ENCODE data around the gene HSBP1. TPM values are rescaled to one million over a fixed set of nuclear protein-coding genes. Genes with fewer than 3 reads are reported as not detected.

The HSBP1 gene
- total and polyA plus RNA-seq, 2 of the 8 experiments (the other 6 are each of a cell fraction or from before 2014, with no cell fraction given) = 78.4 to 219 TPM

- TF ChIP-seq, protein P1, sequence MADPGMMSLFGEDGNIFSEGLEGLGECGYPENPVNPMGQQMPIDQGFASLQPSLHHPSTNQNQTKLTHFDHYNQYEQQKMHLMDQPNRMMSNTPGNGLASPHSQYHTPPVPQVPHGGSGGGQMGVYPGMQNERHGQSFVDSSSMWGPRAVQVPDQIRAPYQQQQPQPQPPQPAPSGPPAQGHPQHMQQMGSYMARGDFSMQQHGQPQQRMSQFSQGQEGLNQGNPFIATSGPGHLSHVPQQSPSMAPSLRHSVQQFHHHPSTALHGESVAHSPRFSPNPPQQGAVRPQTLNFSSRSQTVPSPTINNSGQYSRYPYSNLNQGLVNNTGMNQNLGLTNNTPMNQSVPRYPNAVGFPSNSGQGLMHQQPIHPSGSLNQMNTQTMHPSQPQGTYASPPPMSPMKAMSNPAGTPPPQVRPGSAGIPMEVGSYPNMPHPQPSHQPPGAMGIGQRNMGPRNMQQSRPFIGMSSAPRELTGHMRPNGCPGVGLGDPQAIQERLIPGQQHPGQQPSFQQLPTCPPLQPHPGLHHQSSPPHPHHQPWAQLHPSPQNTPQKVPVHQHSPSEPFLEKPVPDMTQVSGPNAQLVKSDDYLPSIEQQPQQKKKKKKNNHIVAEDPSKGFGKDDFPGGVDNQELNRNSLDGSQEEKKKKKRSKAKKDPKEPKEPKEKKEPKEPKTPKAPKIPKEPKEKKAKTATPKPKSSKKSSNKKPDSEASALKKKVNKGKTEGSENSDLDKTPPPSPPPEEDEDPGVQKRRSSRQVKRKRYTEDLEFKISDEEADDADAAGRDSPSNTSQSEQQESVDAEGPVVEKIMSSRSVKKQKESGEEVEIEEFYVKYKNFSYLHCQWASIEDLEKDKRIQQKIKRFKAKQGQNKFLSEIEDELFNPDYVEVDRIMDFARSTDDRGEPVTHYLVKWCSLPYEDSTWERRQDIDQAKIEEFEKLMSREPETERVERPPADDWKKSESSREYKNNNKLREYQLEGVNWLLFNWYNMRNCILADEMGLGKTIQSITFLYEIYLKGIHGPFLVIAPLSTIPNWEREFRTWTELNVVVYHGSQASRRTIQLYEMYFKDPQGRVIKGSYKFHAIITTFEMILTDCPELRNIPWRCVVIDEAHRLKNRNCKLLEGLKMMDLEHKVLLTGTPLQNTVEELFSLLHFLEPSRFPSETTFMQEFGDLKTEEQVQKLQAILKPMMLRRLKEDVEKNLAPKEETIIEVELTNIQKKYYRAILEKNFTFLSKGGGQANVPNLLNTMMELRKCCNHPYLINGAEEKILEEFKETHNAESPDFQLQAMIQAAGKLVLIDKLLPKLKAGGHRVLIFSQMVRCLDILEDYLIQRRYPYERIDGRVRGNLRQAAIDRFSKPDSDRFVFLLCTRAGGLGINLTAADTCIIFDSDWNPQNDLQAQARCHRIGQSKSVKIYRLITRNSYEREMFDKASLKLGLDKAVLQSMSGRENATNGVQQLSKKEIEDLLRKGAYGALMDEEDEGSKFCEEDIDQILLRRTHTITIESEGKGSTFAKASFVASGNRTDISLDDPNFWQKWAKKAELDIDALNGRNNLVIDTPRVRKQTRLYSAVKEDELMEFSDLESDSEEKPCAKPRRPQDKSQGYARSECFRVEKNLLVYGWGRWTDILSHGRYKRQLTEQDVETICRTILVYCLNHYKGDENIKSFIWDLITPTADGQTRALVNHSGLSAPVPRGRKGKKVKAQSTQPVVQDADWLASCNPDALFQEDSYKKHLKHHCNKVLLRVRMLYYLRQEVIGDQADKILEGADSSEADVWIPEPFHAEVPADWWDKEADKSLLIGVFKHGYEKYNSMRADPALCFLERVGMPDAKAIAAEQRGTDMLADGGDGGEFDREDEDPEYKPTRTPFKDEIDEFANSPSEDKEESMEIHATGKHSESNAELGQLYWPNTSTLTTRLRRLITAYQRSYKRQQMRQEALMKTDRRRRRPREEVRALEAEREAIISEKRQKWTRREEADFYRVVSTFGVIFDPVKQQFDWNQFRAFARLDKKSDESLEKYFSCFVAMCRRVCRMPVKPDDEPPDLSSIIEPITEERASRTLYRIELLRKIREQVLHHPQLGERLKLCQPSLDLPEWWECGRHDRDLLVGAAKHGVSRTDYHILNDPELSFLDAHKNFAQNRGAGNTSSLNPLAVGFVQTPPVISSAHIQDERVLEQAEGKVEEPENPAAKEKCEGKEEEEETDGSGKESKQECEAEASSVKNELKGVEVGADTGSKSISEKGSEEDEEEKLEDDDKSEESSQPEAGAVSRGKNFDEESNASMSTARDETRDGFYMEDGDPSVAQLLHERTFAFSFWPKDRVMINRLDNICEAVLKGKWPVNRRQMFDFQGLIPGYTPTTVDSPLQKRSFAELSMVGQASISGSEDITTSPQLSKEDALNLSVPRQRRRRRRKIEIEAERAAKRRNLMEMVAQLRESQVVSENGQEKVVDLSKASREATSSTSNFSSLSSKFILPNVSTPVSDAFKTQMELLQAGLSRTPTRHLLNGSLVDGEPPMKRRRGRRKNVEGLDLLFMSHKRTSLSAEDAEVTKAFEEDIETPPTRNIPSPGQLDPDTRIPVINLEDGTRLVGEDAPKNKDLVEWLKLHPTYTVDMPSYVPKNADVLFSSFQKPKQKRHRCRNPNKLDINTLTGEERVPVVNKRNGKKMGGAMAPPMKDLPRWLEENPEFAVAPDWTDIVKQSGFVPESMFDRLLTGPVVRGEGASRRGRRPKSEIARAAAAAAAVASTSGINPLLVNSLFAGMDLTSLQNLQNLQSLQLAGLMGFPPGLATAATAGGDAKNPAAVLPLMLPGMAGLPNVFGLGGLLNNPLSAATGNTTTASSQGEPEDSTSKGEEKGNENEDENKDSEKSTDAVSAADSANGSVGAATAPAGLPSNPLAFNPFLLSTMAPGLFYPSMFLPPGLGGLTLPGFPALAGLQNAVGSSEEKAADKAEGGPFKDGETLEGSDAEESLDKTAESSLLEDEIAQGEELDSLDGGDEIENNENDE (IDR thresholded peaks at IDR 0.05; ENCODE audit: insufficient replicate concordance, low read length) = no peak
- TF ChIP-seq RBBP5 (IDR thresholded peaks at IDR 0.05; ENCODE audit: borderline replicate concordance, low read depth, low read length) (peak; percentile 89), CTBP2 (IDR thresholded peaks at IDR 0.05; ENCODE audit: borderline replicate concordance, insufficient read depth, insufficient read length, low read length) (no peak), TAF1 (IDR thresholded peaks at IDR 0.05; ENCODE audit: low read depth, low read length) (peak; percentile 73), PHF8 (conservative IDR thresholded peaks at IDR 0.05; ENCODE audit: low read depth, low read length) (peak; percentile 85), KDM1A (IDR thresholded peaks at IDR 0.05; ENCODE audit: borderline replicate concordance, low read length) (no peak), CBX5 (IDR thresholded peaks at IDR 0.05; ENCODE audit: low read depth, low read length) (no peak), EZH2 (IDR thresholded peaks at IDR 0.05; ENCODE audit: low read depth, low read length, severe bottlenecking) (no peak)
Measured at GRCh38 chr16:83807710-83808572, at the start of gene HSBP1 (continued).

Data from H1 (cell line).